ENCODE data around the gene MUC5B. TPM values are rescaled to one million over a fixed set of nuclear protein-coding genes. Genes with fewer than 3 reads are reported as not detected.
A peak's percentile ranks its signal among the peaks of the same experiment; 100 is the strongest.

Gene MUC5B
- total RNA-seq, 2 donors from 2014 or later: not detected

- no peaks in the 10 kb centered on the region for H3K9me3 ChIP-seq (ENCODE audit: control insufficient read depth, low read length)
- no peaks in the 10 kb centered on the region for H3K4me1 ChIP-seq (ENCODE audit: control insufficient read depth, insufficient read depth, low read length)
- 82 to 92% methylated on average over 2 to 10 of the region's 10 CpGs for WGBS, 2 experiments (ENCODE audit: insufficient coverage in 1 of 2, insufficient read length in 1 of 2)
- H3K9ac ChIP-seq (ENCODE audit: extremely low read depth, low read length, poor library complexity, severe bottlenecking): no peak overlapping the region
- no peak overlapping the region for H3K4me3 ChIP-seq (ENCODE audit: low read length)
- H3K4me3 Mint-ChIP-seq: no peak overlapping the region
- no peaks in the 10 kb centered on the region for H3K9me3 Mint-ChIP-seq
- TF ChIP-seq CTCF (conservative IDR thresholded peaks at IDR 0.05): no peak
- no peak overlapping the region for H3K27ac ChIP-seq (ENCODE audit: low read depth, low read length)
- H3K4me1 Mint-ChIP-seq: peaks cover 16% of the 10 kb centered on the region
- H3K36me3 ChIP-seq (ENCODE audit: control insufficient read depth, insufficient read depth, low read length): no peaks in the 10 kb centered on the region
- H3K27ac Mint-ChIP-seq: peak overlapping the region; percentile 55
- peak; percentile 30 for DNase-seq
- no peaks in the 10 kb centered on the region for H3K27me3 ChIP-seq (ENCODE audit: control insufficient read depth, insufficient read depth, low read length, poor library complexity, severe bottlenecking)
- H3K27me3 Mint-ChIP-seq (ENCODE audit: insufficient read depth): no peaks in the 10 kb centered on the region
- H3K36me3 Mint-ChIP-seq (ENCODE audit: low read depth): peaks cover 15% of the 10 kb centered on the region
Observed at GRCh38 chr11:1303973-1304372, 81.1 kb downstream of the MUC5B start.

DNA sequence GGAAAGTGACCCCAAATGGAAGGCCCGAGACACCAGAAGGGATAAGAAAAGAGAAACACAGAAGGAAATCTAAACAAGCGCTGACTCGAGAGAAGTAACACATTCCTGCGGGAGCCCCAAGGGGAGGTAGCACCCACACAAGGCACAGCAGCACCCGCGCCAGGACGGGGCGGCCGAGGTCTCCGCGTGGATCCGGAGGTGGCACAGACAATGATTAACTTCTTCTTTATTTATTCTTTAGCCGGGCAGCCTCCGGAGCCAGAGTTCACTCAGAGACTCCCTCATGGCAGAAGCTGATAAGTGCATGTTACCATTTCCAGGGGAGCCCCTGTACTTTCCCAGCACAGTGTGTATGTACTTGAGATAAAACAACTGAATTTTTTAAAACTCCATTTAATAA is 81.5 kb downstream of the MUC5B start:
- H3K27ac ChIP-seq (ENCODE audit: low read depth, low read length): no peak overlapping the region
- no peaks in the 10 kb centered on the region for H3K27me3 ChIP-seq (ENCODE audit: control insufficient read depth, insufficient read depth, low read length, poor library complexity, severe bottlenecking)
- H3K36me3 ChIP-seq (ENCODE audit: control insufficient read depth, insufficient read depth, low read length): no peaks in the 10 kb centered on the region
- Mint-ChIP-seq H3K36me3 (ENCODE audit: low read depth) (peaks cover 15% of the 10 kb centered on the region), H3K27me3 (ENCODE audit: insufficient read depth) (no peaks in the 10 kb centered on the region), H3K4me3 (no peak overlapping the region), H3K27ac (peak overlapping the region; percentile 55), H3K4me1 (peaks cover 15% of the 10 kb centered on the region), H3K9me3 (no peaks in the 10 kb centered on the region)
- 95 to 98% methylated on average over 13 to 14 of the region's 14 CpGs for WGBS, 2 experiments (ENCODE audit: insufficient coverage in 1 of 2, insufficient read length in 1 of 2)
- no peak overlapping the region for H3K9ac ChIP-seq (ENCODE audit: extremely low read depth, low read length, poor library complexity, severe bottlenecking)
- no peaks in the 10 kb centered on the region for H3K4me1 ChIP-seq (ENCODE audit: control insufficient read depth, insufficient read depth, low read length)
- H3K4me3 ChIP-seq (ENCODE audit: low read length): no peak overlapping the region
- H3K9me3 ChIP-seq (ENCODE audit: control insufficient read depth, low read length): no peaks in the 10 kb centered on the region
- no peak for DNase-seq
- no peak for TF ChIP-seq CTCF (conservative IDR thresholded peaks at IDR 0.05)

DNA sequence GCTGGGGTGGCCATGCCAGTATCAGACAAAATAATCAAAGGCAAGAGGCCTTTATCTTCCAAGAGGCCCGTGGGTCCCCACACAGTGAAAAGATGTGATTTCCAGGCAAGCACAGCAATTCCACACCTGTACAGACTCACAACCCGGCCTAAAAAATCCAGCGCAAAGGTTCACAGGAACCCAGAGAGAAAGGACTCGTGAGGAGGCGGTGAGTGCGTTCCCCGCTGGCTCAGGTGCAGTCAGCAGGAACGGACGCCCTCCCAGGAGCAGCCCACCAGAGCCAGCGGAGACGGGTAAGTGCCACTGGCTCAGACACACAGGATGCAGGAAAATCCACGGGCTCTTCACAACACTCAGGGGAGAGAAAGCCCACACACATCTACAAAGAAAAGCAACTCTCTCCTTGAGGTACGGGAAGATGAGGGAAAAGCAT is 82.2 kb downstream of the MUC5B start:
- Histone ChIP-seq H3K27ac (ENCODE audit: low read depth, low read length) (no peak overlapping the region), H3K4me3 (ENCODE audit: low read length) (no peak overlapping the region), H3K27me3 (ENCODE audit: control insufficient read depth, insufficient read depth, low read length, poor library complexity, severe bottlenecking) (no peaks in the 10 kb centered on the region), H3K9ac (ENCODE audit: extremely low read depth, low read length, poor library complexity, severe bottlenecking) (no peak overlapping the region), H3K9me3 (ENCODE audit: control insufficient read depth, low read length) (no peaks in the 10 kb centered on the region), H3K36me3 (ENCODE audit: control insufficient read depth, insufficient read depth, low read length) (no peaks in the 10 kb centered on the region), H3K4me1 (ENCODE audit: control insufficient read depth, insufficient read depth, low read length) (no peaks in the 10 kb centered on the region)
- WGBS, 2 experiments (ENCODE audit: insufficient coverage in 1 of 2, insufficient read length in 1 of 2): 89 to 92% methylated on average over 8 to 13 of the region's 13 CpGs
- no peak for TF ChIP-seq CTCF (conservative IDR thresholded peaks at IDR 0.05)
- Mint-ChIP-seq H3K4me3 (no peak overlapping the region), H3K27ac (no peak overlapping the region), H3K4me1 (peaks cover 15% of the 10 kb centered on the region), H3K9me3 (no peaks in the 10 kb centered on the region), H3K27me3 (ENCODE audit: insufficient read depth) (no peaks in the 10 kb centered on the region), H3K36me3 (ENCODE audit: low read depth) (peaks cover 12% of the 10 kb centered on the region)
- DNase-seq: peak; percentile 29
